ENCODE results near the gene HSCB.
"Not testable (repeated sequence)": the region's sequence is repeated elsewhere in the genome, so short reads cannot be mapped to it uniquely, and the experiment has no call there.

- TF ChIP-seq, protein P1, sequence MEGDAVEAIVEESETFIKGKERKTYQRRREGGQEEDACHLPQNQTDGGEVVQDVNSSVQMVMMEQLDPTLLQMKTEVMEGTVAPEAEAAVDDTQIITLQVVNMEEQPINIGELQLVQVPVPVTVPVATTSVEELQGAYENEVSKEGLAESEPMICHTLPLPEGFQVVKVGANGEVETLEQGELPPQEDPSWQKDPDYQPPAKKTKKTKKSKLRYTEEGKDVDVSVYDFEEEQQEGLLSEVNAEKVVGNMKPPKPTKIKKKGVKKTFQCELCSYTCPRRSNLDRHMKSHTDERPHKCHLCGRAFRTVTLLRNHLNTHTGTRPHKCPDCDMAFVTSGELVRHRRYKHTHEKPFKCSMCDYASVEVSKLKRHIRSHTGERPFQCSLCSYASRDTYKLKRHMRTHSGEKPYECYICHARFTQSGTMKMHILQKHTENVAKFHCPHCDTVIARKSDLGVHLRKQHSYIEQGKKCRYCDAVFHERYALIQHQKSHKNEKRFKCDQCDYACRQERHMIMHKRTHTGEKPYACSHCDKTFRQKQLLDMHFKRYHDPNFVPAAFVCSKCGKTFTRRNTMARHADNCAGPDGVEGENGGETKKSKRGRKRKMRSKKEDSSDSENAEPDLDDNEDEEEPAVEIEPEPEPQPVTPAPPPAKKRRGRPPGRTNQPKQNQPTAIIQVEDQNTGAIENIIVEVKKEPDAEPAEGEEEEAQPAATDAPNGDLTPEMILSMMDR (IDR thresholded peaks at IDR 0.05), result not testable (repeated sequence)
- not testable (repeated sequence) for TF ChIP-seq SIN3A (IDR thresholded peaks at IDR 0.05; ENCODE audit: borderline replicate concordance, insufficient read depth, low read depth, low read length); REST (IDR thresholded peaks at IDR 0.05; ENCODE audit: insufficient read depth in 1 of 2, low read depth in 2 of 2, low read length in 1 of 2); POLR2AphosphoS5 (IDR thresholded peaks at IDR 0.05; ENCODE audit: low read depth, low read length); TCF7L2 (IDR thresholded peaks at IDR 0.05; ENCODE audit: low read depth, low read length)
Observed at GRCh38 chr22:28738876-28739275, 3.0 kb upstream of the HSCB start.

All from Panc1 (cell line).